Cortex of kidney (tissue), 1 donor: ENCODE measurements around the gene VWC2.

ENCODE experiments used
- DNase-seq: peaks from one replicate; lab custom pipeline; 2025; lab: John Stamatoyannopoulos, UW

VWC2 gene

DNA sequence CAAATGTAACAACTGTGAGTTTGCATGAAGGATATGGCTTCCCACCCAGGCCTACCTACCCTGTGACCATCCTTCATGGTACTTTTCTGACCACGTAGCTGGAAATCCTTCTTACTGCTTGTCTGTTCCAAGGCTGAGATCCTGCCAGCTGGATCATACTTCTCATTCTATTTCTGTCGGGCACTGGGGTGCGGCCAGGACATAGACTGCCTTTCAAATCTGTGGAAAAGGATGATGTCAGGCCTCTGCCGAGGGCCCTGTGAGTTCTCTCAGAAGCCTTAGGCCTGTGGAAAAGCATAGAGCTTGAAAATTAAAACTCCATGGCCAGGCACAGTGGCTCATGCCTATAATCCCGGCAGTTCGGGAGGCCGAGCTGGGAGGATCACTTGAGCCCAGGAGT, 10.0 kb downstream of the VWC2 start:
- no peak for DNase-seq

- DNase-seq: no peak
Observed at GRCh38 chr7:49787980-49788379, 14.5 kb downstream of the VWC2 start.

GRCh38 chr7:49788455-49789059, 15.1 kb downstream of the VWC2 start:
- DNase-seq: no peak

DNA sequence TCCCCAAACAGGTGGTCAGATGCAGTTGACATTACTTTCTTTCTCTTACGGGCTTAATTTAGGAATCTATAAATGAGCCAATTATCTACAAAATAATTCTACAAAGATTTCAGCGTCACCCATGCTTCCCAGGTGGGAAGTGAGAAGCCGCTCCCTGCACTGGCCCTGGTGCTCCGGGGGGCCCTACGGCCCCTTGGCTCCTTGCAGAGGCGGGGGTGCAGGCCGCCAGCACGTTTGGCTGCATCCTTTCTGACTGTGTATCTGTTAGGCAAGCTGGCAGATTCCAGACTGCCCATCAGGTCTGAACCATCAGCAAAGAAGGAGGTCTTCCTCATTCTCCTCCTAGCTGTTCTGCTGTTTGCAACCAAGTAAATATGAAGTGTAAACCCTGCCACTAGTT, 16.3 kb downstream of the VWC2 start:
- no peak for DNase-seq

DNA sequence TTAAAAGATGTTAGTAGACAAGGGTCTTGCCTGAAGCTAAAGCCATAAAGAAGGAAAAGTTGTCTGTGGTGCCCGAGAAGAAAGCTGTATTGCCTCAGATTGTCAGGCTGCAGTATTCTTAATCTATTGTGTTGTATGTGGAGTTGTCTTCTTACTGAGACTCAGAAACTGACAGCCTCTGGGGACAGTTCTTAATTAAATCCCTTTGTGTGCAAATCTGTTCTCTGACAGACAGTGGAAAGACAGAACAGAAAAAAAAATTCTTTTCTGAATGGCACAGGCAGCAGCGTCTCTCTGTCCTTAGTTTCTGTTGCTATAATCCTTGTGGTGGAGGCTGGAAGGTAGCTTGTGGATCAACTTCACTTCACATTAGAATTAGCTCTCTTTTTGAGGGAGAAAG, 16.8 kb downstream of the VWC2 start:
- no peak for DNase-seq

- no peak for DNase-seq
Observed at GRCh38 chr7:49791088-49791741, 17.8 kb downstream of the VWC2 start.

DNA sequence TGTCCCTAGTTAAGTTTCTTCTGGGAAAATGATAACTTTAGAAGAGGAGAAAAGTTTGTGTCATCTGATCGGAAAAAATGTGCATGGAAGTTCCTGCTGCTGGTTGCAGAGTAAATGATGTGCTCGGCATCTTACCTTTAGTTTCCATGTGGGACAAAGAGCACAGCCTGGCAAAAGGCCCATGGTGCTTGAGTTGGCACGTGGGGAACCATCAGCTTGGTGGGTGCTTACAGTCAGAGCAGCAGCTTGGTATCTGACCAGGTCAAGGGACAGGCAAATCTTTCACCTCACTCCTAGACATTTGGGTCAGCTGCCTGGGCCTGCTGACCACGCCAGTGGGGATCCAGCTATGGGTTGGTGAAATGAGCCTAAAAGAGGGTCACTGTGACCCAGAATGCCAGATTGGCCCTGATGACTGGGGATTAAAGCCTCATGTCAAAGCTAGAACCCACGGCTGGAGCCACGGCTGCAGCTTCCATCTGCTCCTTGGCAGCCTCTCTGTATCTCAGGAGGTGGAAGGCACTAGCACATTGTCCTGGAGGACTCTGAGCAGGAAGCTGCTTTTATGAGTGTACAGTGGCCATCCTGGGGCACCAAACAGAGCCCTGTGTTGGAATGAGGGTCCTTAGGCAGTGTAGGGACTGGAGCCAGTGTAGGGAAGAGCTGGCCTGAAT, 24.7 kb downstream of the VWC2 start:
- DNase-seq: no peak

DNA sequence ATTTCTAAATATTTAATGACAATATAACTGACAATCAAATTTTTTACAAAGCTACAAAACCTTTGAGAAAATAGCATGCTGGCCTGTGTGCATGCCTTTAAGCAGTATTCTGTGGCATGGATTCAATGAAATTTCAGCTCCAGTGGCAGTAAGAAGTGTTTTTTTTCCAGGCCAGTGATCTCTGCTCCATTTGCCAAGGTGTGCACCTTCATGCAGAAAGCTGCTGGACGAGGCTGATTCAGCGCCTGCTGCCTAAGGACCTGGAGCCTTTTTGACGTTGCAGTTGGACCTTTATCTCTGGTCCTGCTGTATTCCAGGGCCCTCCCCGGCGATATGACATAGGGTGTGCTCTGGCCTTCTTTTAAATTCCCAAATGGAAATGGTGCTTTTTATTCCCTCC, 26.6 kb downstream of the VWC2 start:
- no peak for DNase-seq

DNA sequence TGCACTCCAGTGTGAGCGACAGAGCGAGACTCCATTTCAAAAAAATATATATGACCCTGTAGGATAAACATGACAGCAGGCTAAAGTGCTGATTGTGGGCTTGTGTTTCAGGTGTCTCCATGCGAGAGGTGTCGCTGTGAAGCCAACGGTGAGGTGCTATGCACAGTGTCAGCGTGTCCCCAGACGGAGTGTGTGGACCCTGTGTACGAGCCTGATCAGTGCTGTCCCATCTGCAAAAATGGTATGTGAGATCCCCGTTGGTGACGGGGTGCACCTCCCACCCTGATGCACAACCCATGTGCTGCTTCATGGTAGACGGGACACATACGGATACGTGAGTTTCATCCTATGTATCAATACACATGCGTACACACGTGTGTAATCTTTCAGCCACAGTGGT, 29.2 kb downstream of the VWC2 start:
- no peak for DNase-seq

DNA sequence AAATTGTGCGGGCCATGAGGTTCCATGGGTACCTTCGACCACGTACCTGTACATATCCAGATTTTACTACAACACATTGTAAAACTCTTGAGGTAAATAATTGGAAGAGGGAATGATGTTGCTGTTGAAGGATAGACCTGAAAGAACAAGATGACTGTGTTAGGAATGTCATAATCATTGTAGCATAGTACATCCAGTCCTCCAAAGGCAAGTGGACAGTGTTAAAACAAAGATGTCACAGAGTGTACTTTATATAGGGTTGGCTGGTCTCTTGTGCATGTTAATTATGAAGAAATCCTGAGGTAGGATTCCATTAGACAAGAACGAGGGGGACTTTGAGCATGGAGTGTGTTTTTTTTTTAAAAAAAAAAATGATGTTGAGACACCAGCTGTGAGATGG, 30.4 kb downstream of the VWC2 start:
- no peak for DNase-seq

GRCh38 chr7:49805371-49806007, 32.1 kb downstream of the VWC2 start:
- no peak for DNase-seq

GRCh38 chr7:49812534-49812933, 39.1 kb downstream of the VWC2 start:
- no peak for DNase-seq

- DNase-seq: no peak
Observed at GRCh38 chr7:49817279-49817678, 43.8 kb downstream of the VWC2 start.

GRCh38 chr7:49821181-49821580, 47.7 kb downstream of the VWC2 start:
- DNase-seq: no peak

DNA sequence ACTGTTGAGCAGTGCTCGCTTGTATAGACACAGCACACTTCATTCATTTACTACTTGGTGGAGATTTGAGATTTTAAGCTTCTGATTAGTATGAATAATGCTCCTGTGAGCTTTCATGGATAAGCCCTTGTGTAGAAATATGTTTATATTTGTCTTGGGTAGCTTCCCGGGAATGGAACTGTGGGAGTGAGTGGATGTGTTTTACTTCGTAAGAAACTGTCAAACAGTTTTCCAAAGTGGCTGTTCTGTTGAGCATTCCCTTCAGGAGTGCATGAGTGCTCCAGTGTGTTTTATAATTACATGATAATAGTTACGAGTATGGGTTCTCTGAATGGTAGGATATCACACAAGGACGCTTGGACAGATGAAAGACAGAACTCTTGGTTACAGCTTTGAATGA, 49.4 kb downstream of the VWC2 start:
- no peak for DNase-seq

- no peak for DNase-seq
Observed at GRCh38 chr7:49823566-49823965, 50.1 kb downstream of the VWC2 start.

GRCh38 chr7:49839863-49840645, 66.6 kb downstream of the VWC2 start:
- DNase-seq: no peak

DNA sequence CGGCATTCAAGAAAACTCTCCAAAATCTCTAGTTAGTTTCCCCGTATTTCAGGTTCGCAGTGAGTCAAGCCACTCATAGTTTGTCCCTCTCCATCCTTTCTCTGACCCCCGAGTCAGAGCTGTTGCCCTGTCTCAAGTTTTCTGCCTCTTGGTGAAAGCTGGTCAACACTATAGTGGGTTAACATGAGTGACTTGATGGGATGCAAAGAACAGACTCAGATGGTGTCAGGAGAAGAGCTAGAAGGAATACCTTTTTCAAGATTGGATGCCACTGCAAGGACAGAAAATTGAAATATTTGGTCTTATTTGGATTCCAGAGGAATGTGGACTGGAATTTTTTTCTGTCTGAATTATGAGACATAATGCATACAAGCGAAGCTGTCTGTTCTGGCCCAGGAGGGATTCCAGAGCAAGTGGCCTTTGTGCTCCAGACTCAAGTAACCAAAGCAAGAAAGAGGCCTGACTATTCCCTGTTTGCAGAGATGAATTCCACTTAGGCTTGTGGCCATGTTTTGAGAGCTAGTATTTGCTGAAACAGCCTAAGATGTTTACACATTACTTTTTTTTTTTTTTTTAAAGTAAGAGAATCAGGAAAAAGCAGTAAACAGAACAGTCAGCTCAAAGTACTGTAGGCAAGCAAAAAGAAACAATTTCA, 67.4 kb downstream of the VWC2 start:
- DNase-seq: no peak

GRCh38 chr7:49845626-49846025, 72.2 kb downstream of the VWC2 start:
- DNase-seq: no peak

GRCh38 chr7:49848211-49848841, 74.9 kb downstream of the VWC2 start:
- no peak for DNase-seq

DNA sequence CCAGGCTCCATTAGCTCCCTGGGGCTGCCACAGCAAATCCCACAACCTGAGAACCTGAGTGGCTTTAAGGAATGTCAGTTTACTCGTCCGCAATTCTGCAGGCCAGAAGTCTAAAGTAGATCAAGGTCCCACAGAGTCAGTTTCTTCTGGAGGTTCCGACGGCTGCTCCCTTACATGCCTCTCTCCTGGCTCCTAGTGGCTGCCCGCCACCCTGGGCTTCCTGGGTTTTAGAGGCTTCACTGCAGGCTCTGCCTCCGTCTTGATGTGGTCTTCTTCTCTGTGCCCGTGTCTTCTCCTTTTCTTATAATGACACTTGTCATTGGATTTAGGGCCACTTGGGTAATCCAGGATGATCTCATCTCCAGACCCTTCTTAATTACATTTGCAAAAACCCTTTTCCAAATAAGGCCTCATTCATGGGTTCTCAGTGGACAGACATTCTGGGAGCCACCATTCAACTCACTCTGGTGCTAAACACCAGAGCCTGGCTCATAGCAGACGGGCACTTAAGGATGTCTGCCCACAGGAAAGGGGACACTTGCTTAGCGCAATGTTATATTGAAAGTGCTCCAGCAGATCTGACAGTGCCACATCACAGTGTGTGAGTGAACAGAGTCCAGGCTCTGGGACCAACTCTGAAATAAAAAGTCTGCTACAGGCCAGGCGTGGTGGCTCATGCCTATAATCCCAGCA, 77.6 kb downstream of the VWC2 start:
- no peak for DNase-seq
